ENCODE data around the gene ADGRV1.

Gene ADGRV1

DNA sequence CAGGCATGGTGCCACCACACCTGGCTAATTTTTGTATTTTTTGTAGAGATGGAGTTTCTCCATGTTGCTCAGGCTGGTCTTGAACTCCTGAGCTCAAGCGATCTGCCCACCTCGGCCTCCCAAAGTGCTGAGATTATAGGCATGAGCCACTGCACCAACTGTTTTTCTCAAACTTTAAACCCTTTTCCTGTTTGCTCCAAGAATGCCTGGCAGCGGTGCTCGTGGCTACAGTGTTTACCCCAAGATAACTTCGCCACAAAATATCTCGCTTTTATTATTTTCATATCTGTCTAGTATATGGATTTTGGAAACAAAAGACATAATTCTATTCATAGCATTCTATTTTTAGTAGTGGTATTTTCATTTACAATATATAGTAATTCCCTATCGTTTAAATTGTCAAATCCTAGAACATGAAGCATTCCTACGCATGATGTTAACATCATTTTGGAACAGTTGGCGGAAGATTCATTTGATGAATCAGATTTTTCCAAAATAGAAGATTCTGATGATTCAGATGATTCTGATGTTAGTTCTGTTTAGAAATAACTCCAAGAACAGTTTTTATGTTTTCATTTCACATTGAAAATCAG is 504.6 kb downstream of the ADGRV1 start:
- DNase-seq (ENCODE audit: low spot score), result peak; percentile 10

DNA sequence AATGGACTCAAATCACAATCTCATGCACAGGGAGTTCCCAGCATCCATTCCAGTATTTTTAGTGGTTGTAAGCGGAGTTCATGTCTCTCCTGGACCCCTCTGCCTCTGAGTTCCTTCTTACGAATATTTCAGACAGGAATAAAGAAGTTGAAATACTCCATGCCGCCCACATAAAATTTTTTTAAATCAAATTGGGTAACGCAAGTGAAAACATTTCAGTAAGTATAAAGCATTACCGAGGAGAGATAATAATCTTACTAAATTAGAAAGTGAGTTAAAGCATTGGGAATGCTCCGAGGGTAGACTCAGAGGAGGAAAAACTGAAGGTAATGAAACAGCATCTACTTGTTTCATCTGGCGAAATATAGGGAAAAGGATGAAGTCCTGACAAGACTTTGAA is 506.9 kb downstream of the ADGRV1 start:
- no peak for DNase-seq (ENCODE audit: low spot score)

DNA sequence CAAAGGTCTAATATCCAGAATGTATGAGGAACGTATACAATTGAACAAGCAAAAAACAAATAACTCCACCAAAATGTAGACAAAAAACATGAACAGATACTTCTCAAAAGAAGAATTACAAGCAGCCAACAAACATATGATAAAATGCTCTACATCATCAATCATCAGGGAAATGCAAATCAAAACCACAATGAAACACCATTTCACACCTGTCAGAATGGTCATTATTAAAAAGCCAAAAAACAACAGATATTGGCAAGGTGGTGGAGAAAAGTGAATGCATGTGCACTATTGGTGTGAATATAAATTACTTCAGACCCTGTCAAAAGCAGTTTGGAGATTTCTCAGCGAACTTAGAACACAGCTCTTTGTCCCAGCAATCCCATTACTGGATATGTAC is 510.8 kb downstream of the ADGRV1 start:
- no peak for DNase-seq (ENCODE audit: low spot score)

DNA sequence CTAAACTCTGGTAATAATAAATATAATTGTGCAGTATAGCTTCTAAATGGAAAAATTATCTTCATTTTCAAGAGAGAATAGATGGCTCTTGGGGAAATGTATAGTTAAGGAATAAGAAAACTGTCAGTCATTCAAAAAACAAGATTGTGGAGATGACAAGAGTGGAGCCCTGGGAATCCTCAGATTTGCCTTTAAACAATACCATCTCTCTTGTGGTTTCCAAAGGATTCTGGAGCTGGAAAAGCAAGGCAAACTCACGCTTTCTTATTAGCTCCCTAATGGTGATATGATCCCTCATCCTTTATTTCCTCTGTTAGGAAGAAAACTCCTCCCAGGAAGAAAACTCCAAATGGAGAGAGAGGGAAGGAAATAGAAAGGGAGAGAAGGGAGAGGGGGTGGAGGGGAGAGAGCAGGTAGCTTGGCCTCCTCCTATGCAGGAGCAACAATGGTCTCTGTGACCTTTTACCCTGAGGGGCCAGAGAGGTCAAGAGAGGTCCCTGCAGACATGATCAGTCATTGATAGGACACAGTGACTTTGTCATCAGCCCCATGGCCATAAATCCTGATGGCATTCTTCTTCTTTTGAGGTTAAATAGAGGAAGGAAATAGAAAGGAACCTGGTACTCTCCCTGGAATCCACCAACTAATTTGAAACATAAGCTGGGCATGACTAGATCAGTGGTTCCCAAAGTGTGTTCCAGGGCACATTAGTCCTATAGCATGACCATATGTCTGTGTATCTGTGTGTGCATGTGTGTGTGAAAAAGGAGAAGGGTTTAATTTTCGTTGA is 512.4 kb downstream of the ADGRV1 start:
- DNase-seq (ENCODE audit: low spot score), result no peak

DNA sequence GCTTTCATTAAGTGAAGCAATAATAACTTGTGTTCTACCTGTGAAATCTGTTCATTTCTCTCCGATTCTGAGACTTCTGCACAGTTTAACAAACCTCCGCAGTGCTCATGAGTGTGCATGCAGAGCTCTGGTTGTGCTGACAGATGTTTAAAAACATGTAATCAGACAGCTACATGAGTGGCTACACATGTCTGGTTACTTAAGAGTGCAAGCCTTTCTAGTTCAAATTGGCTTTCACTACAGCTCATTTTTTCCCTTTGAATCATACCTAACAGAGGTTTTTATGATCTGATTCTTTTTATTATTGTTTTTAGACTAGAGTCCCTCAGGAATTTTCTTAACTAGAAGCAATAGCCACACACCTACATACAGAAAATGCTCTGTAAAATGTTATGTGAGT is 514.3 kb downstream of the ADGRV1 start:
- peak; percentile 46 for DNase-seq (ENCODE audit: low spot score)

DNA sequence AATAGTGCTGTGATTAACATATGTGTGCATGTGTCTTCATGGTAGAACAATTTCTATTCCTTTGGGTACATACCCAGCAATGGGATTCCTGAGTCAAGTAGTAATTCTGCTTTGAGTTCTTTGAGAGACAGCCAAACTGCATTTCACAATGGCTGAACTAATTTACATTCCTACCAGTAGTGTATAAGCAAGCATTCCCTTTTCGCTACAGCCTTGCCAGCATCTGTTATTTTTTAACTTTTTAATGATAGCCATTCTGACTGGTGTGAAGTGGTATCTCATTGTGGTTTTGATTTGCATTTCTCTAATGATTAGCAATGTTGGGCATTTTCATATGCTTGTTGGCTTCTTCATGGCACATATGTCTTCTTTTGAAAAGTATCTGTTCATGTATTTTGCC is 516.0 kb downstream of the ADGRV1 start:
- DNase-seq (ENCODE audit: low spot score), result no peak

DNA sequence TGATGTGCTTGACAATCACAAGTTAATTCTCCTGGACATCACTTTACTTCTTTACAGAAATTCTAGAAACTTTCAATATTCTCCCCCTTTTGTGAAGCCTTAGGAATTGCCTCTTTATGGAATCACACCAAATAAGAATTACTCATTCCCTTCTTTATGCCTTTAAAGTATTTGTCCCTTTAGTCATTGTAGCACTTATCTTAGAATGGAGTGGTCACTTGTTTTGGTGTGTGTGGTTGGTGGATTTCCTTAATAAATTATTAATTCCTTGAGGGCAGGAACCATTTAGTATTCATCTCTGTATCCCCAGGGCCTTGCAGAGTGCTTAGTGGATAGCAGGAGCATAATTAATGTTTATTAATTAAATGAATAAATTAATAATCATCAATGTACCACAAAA is 517.5 kb downstream of the ADGRV1 start:
- DNase-seq (ENCODE audit: low spot score), result peak; percentile 16

DNA sequence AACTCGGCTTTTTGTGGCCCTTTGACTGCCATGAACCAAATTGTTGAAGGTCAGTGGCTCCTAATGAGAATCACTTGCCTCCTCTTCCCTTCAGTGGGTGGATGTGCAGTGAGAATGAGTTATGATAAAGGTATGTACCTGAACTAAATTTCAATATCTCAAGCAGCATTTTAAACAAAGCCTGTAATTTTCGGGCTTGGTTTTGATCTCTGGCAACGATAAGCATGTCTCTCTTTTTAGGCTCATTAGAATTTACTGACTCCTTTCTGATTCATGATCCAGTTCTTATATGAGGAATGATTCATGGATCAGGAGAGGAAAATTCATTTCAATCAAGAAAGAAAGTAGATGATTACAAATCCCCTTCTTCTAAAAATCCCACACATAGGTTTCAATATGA is 519.0 kb downstream of the ADGRV1 start:
- no peak for DNase-seq (ENCODE audit: low spot score)

DNA sequence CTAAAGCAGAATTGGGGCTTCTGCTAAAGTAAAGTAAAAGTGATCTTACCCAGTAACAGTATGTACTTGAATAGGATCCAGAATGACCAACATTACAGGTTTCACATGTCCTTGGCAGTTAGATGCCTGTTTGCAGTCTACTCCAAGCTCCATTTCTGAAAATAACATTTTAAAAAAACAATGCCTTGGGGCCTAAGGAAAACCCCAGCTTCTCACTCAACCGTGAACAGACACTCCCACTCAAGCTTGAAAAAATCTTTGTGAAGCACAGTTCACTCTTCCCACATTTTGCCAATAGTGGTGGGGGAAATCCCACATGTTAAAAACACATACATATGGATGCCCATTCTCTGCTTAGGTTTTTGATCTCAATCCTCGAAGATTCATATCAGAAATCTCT is 520.4 kb downstream of the ADGRV1 start:
- DNase-seq (ENCODE audit: low spot score), result no peak

DNA sequence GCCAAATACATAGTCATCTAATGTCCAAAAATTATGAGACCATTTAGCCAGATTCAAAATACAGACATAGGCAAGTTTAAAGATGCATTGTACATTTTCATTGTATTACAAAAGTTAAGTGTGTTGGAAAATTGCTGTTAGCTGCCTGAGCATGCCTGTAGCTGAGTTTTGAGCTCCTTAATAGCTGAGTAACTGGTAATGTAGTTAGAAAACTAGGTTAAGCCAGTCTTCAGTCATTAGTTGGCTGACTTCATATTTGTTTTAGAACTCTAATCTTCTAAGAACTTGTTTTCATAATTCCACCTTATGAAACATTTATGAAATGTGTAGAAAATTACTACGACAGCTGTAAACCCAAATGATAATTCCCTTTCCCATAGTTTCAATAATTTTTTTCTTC is 531.2 kb downstream of the ADGRV1 start:
- DNase-seq (ENCODE audit: low spot score), result no peak

DNA sequence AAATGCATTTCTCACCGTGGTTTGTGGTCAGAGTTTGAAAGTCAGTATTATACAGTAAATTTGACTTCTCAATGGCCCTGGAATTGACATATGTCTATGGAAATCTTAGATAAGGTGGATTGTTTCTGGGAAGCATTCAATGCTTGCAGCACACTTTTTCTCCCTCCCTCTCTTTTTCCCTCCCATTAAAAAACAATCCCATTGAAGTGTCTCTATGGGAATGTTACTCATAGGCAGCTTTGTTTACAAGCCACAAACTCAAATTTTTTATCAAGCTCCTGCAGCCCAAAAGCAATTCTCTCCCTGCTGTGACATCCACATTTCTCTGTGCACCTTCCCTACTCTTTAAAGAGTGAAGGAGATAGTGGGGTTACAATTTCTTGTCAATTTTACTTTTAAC is 532.4 kb downstream of the ADGRV1 start:
- DNase-seq (ENCODE audit: low spot score), result no peak

DNA sequence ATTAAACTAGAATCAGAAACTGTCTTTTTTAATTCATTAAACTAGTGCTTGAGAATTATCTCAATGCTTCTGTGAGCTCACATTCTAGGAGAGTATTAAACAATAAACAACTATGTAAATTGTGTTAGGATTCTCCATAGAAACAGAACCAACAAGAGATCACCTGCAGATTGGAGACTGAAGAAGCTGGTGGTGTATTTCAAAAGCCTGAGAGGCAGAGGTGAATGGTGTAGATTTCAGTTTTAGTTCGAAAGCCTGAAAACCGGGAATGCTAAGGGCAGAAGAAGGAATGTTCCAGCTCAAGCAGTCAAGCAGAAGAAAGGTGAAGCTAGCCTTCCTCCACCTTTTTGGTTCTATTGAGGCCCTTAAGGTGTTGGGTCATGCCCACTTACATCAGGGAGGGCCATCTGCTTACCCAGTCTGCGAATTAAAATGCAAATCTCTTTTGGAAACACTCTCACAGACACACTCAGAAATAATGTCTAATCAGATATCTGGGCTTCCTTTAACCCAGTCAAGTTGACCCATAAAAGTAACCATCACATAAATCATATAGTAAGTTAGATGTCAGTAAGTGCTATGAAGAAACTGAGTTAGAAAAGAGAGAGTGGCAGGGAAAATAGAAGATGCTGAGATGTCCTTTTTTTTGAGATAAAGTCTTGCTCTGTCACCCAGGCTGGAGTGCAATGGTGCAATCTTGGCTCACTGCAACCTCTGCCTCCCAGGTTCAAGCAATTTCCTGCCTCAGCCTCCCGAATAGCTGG is 533.1 kb downstream of the ADGRV1 start:
- DNase-seq (ENCODE audit: low spot score), result no peak

DNA sequence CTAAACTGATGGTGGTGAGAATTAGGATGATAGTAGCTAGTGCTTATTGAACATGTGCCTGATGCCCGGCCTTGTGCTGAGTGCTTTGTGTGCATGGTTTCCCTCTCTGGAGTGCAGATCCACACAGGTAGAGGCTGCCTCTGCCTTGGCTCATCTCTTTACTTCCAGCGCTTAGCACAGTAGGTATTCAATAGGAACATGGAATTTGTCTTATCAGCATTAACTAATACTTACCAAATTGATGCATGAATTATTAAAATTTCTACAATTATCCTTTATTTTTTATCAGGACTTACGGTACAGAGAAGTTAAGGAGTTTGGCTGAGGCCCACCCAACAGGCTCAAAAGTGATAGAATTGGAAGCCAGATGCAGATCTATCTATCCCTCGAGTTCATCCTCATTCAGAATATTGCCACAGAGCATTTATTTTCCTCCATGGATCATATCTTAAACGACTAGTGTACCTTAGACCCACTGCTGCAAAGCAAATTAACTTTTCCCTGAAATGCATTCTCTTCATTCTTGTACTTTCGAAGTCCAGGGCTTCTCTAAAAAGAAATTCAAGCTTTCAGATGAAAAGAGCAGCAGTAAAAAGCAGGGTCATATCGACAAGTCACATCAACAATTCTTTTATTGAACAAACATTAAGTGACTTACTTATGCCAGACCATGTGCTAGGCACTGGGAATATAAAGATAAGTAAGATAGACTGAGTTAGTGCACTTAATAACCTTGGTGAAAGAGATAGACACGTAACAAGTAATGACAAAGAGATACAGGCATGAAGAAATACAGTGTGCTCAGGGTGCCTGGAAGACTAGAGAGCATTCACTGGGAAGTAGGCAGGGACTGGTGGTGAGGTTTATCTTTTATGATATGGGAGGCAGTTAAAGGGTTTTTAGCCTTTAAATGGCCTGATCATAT is 534.5 kb downstream of the ADGRV1 start:
- no peak for DNase-seq (ENCODE audit: low spot score)

DNA sequence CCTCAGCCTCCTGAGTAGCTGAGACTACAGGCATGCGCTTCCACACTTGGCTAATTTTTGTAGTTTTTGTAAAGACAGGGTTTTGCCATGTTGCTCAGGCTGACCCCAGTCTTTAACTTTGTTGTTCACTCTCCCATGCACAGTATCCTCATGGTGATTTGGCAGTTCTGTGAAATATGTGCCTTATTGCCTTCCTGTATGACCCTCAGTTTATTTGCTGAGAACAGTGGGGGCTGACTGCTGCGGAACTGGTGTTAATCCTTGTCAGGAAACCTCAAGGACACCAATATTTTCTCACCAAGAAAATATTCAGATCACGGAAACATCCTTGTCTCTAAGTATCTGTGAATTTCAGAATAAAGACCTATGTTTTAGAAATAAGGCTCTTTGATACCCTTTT is 536.7 kb downstream of the ADGRV1 start:
- no peak for DNase-seq (ENCODE audit: low spot score)

DNA sequence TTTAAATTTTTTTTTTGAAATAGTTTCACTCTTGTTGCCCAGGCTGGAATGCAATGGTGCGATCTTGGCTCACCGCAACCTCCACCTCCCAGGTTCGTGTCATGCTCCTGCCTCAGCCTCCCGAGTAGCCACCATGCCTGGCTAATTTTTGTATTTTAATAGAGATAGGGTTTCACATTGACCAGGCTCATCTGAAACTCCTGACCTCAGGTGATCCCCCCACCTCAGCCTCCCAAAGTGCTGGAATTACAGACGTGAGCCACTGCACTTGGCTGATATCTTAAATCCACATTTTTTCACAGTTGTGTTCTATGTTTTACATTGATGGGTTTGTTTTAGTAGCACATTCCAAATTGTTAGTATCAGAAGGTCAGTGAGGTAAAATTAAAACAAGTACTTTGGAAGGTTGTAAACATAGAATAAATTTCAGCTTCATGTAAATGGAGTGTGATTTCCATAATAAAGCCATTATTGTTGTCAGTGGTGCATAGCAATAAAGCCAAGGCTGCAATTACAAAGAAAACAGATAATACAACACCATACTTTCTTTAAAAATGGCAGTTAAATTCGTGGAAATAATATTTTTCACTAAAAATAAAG is 537.3 kb downstream of the ADGRV1 start:
- DNase-seq (ENCODE audit: low spot score), result no peak

DNA sequence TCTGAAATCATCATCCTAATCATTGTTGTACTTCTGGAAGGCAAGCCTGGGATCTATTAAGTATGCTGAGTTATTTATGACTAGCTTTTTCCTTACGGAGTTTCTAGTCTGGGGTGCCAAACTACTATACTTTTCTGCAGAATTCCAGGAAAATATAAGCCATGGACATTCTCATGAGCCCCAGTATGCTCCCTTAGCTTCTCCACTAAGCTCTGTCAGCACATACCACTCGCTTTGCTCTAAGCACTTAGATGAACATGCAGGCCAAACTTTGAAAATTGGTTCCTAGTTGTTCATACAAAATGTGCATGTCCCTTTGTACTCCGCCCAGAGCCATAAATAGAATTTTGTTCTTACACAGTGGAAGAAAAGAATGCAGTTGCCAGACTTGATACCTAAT is 539.9 kb downstream of the ADGRV1 start:
- DNase-seq (ENCODE audit: low spot score), result no peak

DNA sequence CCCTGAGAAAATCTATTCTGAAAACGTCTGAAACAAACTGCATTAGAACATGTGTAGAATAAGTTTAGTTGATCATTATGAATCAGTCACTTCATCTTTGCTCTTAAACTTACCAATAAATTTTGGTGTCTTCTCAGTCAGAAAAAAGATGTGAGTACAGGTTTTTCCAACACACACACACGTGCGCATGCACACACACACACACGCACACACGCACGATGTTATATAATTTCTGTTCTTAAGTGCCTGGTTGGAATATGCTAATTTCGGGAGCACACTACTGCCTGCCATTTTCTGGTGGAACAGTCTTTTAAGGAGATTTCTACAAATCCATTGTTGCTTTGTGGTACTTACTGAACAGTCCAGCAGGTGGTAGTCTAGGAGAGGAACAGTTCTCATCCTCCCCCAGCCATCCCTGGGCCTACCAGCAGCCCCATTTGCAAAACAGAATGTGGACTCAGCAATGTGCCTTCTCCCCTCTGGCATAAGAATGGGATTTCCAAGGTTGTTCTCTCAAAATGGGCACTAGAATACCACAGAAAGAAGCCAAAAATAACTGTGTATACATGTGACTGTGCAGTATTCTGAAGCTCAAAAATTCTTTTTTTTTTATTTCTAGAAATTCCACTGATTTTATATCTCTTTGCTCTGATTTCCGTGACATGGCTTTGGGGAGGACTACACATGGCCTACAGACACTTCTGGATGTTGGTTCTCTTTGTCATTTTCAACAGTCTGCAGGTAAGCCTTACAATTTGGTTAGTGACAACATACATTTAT is 543.2 kb downstream of the ADGRV1 start:
- peak; percentile 82 for DNase-seq (ENCODE audit: low spot score)

DNA sequence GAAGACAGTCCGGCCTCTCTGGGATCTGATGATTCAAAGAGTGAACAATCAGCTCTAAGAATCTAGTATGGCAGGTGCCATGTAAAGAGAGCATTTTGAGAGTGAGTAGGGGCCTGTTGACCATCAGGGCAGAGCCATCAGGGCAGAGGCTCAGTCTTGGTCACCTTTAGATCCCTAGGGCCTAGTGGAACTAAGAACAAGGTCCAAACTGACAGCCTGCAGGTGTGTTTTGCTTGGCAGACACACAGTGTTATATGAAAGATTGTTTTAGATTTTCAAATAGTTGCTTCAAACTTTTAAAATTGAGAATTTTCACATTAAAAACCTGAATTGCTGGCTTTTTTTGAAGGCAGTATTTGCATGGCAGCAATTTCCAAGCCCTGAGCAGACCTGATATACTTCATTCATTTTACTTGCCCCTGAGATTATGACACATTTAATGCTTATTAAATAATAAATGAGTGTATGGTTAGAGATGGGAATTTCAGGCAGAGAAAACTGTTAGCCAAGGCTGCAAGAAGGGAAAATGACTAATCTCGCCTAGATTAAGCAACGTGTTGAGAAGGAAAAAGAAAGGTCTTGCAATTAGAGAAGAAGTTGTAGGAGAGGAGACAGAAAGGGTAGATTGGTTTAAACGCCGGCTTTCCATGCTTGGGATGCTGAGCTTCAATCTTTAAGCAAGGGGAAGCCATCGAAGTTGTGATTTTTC is 544.9 kb downstream of the ADGRV1 start:
- no peak for DNase-seq (ENCODE audit: low spot score)

DNA sequence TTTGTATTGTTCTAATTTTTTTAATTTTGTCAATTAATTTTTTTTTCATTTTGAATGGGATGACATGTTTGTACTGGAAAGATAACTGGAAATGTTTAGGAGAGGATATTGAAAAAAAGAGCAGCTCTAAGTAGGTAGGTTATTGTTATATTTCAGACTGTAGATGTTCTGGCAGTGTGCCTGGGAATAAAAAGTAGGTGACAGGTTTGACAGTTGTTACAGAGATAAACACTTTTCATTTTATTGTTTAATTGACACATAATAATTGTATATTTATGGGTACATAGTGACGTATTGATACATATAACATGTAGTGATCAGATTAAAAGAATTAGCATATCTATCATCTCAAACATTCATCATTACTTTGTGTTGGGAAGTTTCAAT is 545.5 kb downstream of the ADGRV1 start:
- DNase-seq (ENCODE audit: low spot score), result no peak

DNA sequence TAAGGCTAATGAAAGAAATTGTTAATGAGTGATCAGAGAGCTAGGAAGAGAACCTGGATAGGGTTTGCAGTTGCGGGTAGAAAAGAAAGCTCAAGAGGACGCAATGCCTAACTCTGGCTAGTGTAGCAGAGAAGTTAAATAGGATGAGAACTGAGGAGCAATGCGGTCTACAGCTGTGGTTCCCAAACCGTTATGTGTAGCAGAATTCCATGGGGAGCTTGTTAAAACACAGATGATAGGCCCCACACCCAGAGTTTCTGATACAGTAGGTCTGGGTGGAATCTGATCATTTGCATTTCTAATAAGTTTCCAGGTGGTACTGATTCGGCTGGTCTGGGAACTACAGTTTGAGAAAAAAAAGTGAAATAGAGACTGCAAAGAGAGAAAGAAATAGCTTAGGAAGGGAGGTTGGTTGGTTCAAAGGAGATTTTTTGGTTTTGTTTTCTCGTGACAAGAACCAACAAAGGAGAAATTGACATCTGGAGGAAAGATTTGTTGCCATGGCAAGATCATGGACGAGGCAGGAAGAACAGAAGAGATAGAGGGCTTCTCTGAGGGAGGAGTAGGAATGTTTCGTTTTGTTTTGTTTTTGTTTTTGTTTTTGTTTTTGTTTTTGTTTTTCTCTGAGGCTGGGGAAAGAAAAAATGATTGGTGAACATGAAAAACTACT is 548.4 kb downstream of the ADGRV1 start:
- no peak for DNase-seq (ENCODE audit: low spot score)
